AG04449 (cell line): ENCODE data around the gene PRDM8.
A peak's percentile ranks its signal among the peaks of the same experiment; 100 is the strongest.

Experiments
- CTCF ChIA-PET: fragments of 350-600 bp; formaldehyde crosslinking; extraction: SDS; loops from one replicate; lab custom pipeline; 2021; ENCODE audit warnings: antibody characterized with exemption; lab: Yijun Ruan, JAX
- POLR2A ChIA-PET: fragments of 400-600, 350-600 bp; formaldehyde crosslinking; extraction: SDS; loops from one replicate; lab custom pipeline; 2020; ENCODE audit warnings: antibody characterized with exemption, inconsistent platforms; lab: Yijun Ruan, JAX
- DNase-seq: peaks from one replicate; pipeline ENCODE4 v3.0.0-alpha.2; 2010; ENCODE audit warnings: low read depth, low spot score
- H3K4me3 ChIP-seq: 2 replicates; pipeline ENCODE4 v1.5.1; 2011; ENCODE audit warnings: low read depth, mild to moderate bottlenecking, control low read depth, low read length
- CTCF ChIP-seq: IDR thresholded peaks from one replicate; pipeline ENCODE4 v1.5.1; 2011; ENCODE audit warnings: mild to moderate bottlenecking, moderate library complexity, low read length, control low read depth, inconsistent platforms; ENCODE audit not compliant: insufficient read depth; ENCODE audit errors: missing control alignments

PRDM8 gene

GRCh38 chr4:80155316-80155982 lies 41.9 kb upstream of the PRDM8 start:
- no peak overlapping the region for H3K4me3 ChIP-seq
- no peak for DNase-seq
- CTCF ChIA-PET = interaction anchor here (0.6 to 7.6 kb wide), 8 partner anchors 9 to 112 kb away, joined by 3 to 42 read pairs (median 5); no protein-coding TSS in a partner anchor
- TF ChIP-seq CTCF = no peak
- POLR2A ChIA-PET = no interaction called here

- no peak for DNase-seq
- no peak overlapping the region for H3K4me3 ChIP-seq
- TF ChIP-seq CTCF = no peak
- POLR2A ChIA-PET = no interaction called here
- CTCF ChIA-PET = interaction anchor here (1.0 to 7.6 kb wide), 3 partner anchors 16 to 31 kb away, joined by 4 to 42 read pairs (median 15); no protein-coding TSS in a partner anchor
Measured at GRCh38 chr4:80156410-80156809, 40.9 kb upstream of the PRDM8 start.

- H3K4me3 ChIP-seq = no peak overlapping the region
- TF ChIP-seq CTCF = no peak
- ChIA-PET CTCF (interaction anchor here (1.0 to 1.8 kb wide), 2 partner anchors 13 to 36 kb away, joined by 3 to 4 read pairs; no protein-coding TSS in a partner anchor), POLR2A (no interaction called here)
- DNase-seq = no peak
Measured at GRCh38 chr4:80161413-80162058, 35.8 kb upstream of the PRDM8 start.

- POLR2A ChIA-PET = no interaction called here
- no peak for TF ChIP-seq CTCF
Measured at GRCh38 chr4:80162418-80162817, 34.9 kb upstream of the PRDM8 start.

GRCh38 chr4:80165855-80166254 lies 31.4 kb upstream of the PRDM8 start:
- no peak for TF ChIP-seq CTCF
- CTCF ChIA-PET = no interaction called here
- no peak for DNase-seq
- POLR2A ChIA-PET = interaction anchor here (0.7 kb wide), 1 partner anchor 19 kb away, joined by 3 read pairs; no protein-coding TSS in a partner anchor
- H3K4me3 ChIP-seq = no peak overlapping the region

More at GRCh38 chr4:80162418-80162817, 34.9 kb upstream of the PRDM8 start:
- CTCF ChIA-PET = no interaction called here
- no peak overlapping the region for H3K4me3 ChIP-seq
- no peak for DNase-seq

GRCh38 chr4:80171251-80171650 lies 26.1 kb upstream of the PRDM8 start:
- no peak overlapping the region for H3K4me3 ChIP-seq
- TF ChIP-seq CTCF = no peak
- ChIA-PET CTCF (interaction anchor here (1.2 to 8.2 kb wide), 6 partner anchors 10 to 45 kb away, joined by 3 to 70 read pairs (median 4); no protein-coding TSS in a partner anchor), POLR2A (interaction anchor here (1.2 kb wide), 1 partner anchor 99 kb away, joined by 3 read pairs; no protein-coding TSS in a partner anchor)
- peak; percentile 38 for DNase-seq
